Measurements from ENCODE around the gene CTXN2.

DNA sequence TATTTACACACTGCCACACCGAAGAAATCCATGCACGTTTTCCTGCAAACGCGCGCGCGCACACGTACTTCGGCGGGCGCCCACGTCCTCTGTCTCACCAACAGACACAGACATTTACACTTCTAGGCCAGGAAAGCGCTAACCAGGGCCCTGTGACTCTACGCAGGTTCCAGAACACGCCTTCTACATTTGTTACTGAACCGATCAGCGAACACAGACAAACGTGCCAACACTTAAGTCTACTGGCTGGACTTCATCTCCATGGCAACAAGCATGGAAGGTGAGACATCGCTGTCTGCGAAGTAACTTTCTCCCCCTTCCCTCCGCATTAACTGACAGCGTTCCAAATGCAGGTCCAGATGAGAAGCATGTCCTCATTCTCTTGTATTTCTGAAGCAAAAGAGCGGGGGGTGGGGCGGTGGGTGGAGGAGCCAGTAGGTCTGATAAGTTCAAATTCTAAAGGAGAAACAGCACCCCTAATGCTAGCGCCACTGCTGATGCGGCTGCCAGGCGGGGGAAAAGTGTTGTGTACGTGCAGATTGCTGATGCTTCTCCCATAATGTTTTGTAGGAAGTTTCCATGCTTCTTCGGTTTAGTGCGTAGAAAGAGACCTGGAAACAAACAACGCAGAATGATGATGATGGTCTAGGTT lies at the start of gene CTXN2:
- TF ChIP-seq, protein P1, sequence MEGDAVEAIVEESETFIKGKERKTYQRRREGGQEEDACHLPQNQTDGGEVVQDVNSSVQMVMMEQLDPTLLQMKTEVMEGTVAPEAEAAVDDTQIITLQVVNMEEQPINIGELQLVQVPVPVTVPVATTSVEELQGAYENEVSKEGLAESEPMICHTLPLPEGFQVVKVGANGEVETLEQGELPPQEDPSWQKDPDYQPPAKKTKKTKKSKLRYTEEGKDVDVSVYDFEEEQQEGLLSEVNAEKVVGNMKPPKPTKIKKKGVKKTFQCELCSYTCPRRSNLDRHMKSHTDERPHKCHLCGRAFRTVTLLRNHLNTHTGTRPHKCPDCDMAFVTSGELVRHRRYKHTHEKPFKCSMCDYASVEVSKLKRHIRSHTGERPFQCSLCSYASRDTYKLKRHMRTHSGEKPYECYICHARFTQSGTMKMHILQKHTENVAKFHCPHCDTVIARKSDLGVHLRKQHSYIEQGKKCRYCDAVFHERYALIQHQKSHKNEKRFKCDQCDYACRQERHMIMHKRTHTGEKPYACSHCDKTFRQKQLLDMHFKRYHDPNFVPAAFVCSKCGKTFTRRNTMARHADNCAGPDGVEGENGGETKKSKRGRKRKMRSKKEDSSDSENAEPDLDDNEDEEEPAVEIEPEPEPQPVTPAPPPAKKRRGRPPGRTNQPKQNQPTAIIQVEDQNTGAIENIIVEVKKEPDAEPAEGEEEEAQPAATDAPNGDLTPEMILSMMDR (IDR thresholded peaks at IDR 0.05): no peak
- no peak for TF ChIP-seq POLR2A (IDR thresholded peaks at IDR 0.05)
- no peak for TF ChIP-seq POLR2AphosphoS5 (IDR thresholded peaks at IDR 0.05)
- TF ChIP-seq EP300 (IDR thresholded peaks at IDR 0.05): no peak
